NCI-H146 treated with DMSO at 0.1 percent for 48 hours (cell line): ENCODE measurements around the gene DCC.

Experiments used
- DNase-seq: peaks from one replicate; lab custom pipeline; 2025; ENCODE audit not compliant: unreplicated experiment; lab: John Stamatoyannopoulos, UW

DCC gene

DNA sequence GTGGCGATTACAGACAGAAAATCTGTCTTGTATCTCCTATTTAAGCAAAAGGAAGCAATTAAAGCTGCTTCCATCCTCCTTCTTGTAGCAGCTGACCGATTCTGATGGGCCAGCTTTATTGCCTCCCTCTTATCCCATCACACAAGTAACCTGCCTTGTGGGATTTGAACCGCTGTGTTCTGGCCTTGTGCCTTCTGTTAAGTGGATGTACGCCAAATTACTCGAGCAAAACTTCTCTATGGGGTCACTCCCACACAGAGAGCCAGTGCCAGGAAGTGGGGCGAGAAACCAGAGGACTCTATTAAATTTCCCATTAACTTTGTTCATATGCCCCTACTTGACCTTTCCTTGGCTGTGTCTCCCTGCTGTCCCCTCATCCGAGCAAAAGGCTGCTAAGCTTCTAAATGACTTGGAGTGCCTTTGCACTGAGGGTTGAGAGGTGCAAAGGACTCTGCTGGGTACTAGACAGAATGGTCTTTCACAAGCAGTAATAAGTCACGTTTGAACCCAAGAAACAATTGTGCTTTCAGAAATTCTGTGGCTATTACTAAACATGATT lies 1212.0 kb downstream of the DCC start:
- DNase-seq = no peak

DNA sequence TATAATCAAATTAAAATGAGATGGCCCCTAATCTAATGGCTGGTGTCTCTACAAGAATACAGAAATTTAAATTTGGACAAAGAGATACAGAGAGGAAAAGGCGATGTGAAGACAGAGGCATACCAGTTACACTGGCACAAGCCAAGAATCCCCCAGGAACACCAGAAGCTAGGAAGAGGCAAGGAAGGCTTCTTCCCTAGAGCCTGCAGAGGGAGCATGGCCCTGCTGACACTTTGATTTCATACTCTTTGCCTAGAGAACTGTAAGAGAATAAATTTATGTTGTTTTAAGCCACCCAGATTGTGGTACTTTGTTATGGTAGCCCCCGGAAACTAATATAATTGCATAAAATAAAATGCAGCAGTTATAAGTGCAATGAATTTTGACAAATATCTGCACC lies 1213.0 kb downstream of the DCC start:
- no peak for DNase-seq

DNA sequence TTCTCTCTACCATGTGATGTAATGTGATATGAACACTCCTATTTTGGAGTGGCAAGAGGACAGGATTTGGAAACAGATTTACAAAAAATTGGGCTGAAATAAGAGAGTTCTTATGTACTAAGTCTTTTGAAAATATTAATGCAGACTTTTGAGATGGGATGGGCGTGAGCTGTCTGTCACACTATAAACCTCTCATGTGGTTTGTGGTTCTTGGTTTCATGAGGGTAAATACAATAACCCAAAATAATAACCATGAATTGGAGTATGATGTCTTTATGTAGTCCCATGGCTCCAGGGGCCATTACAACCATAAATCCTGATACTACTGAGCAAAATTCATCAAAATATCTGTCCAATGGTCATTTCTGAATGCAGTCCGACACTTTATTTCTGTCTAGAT lies 1216.5 kb downstream of the DCC start:
- no peak for DNase-seq

DNA sequence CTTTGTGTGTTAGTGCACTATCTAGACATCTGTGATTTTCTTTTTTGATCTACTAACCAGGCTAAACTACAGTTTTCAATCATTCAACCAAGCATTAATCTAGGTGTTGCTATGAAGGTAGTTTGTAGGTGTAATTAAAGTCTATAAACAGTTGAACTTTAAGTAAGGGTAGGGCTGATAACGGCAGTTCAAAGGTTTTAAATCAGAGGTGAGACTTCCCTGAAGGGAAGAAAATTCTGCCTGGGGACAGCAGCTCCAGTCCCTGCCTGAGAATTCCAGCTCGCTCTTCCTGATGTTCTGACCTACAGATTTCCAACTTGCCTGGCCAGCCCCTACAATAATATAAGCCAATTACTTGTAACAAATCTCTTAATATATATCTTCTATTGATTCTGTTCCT lies 1220.5 kb downstream of the DCC start:
- no peak for DNase-seq

GRCh38 chr18:53566626-53567025 lies 1226.6 kb downstream of the DCC start:
- no peak for DNase-seq

DNA sequence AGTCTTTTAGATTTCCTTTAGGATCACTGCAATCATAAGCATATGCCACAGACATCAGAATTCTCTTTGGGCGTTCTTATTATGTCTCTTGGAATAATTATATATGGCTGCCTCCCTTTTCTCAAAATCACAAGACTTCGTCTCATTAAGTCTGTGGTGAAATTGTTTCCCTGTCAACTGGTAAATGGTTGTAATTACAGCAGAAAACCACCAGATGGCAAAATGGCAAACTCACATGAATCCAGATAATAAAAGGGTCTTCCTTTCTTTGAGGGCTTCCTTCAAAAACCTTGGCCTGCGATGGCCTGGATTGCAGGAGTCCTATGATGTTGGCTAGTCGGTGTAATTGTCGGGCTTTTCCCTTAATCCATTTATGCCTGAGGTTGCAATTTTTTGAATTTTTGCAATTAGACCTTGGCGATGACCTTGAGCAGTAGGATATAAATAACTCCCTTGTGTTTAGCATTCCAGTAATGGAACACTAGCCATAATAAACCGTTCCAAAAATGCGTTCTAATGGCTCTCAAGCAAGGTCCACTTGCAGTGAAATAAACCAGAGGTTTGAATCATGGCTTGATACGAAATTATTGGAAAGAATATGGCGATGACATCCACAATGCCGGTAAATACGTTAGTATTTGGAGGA lies 1228.1 kb downstream of the DCC start:
- peak; percentile 10 for DNase-seq
